Measurements from ENCODE around the gene KCNH8. TPM values are rescaled to one million over a fixed set of nuclear protein-coding genes. Genes with fewer than 3 reads are reported as not detected.
A peak's percentile ranks its signal among the peaks of the same experiment; 100 is the strongest.

KCNH8 gene
- total RNA-seq, 1 donor from 2014 or later, result 0.05 TPM

DNA sequence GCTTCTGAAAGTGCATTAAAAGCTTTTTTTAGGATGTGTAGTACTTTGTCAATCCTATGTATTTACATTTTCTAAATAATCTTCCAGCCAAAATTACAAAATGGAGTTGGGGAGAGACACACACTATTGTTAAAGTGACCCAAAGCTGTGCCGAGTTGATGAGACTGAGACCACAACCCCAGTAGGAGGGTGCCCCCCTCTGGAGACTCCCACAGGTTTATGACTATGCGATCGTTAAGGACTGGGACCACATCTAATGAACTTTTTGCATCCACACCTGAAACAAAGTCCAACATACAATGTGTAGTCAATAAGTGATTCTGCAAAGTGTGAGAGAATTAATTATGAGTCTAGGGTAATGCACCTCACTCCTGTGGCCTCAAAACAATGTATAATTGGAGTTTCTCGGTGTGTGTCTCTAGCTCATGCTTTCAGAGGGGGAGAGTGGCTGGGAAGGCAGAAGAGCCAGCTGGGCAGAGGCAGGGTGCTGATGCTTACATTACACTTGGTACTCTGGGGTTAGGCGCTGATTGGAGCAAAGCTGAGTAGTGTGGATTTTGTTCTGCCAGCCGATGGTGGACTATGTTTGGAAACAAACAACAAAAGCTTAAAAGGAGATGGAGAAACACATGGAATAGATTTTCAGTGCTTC is 102.8 kb downstream of the KCNH8 start:
- no peak for DNase-seq (ENCODE audit: low read depth)

DNA sequence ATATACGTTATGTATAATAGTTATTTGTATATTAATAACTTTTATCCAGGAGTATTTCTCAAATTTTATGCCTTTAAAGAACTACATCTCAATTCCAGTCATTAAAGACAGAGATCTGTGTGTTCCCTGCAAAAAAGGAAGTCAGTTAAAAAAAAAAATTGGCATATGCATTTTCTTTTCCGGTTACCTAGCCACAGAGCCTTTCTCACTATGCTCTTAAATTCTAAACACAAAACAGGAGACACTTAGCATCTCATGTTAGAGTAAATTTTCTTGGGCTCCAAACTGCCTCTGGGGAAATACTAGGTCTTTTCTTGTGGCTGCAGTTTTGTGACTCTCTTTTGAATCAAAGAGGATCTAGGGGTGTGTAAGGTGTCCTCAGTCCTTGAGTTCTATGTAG is 105.9 kb downstream of the KCNH8 start:
- no peak for DNase-seq (ENCODE audit: low read depth)

DNA sequence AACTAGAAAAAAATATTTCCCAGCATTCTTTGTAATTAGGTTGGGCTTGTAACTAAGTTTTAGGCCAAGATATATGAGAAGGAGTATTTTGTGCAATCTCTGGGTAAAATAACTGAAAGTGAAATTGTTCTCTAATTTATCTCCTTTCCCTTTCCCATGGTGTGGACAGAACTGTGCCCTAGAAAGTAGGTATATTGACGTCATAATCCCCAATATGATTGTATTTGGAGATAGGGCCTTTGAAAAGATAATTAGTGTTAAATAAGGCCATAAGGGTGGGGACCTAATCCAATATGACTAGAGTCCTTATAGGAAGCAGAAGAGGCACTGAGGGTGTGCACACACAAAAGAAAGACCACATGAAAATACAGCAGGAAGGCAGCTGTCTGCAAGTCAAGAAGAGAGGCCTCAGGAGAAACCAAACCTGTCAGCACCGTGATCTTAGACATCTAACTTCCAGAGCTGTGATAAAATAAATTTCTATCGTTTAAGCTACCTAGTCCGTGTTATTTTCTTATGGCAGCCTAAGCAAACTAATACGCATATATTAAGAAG is 106.6 kb downstream of the KCNH8 start:
- DNase-seq (ENCODE audit: low read depth), result no peak

DNA sequence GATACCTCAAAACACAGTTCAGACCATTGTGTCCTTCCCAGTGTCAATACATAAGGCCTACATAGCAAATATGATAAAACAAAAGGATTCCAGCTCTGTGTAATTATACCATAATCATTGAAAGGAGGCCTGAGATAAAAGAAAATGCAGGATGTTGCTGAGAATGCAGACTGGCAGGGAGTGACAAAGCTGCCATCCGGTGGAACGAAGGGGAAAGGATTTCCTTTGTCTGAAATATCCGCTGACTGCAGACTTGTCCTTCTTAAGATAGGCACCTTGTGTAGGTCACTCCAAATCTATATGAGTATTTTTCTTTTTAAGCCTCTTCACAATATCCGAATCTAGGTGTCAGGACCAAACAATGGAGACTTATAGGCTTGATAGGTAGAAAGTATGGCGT is 108.0 kb downstream of the KCNH8 start:
- DNase-seq (ENCODE audit: low read depth), result no peak

DNA sequence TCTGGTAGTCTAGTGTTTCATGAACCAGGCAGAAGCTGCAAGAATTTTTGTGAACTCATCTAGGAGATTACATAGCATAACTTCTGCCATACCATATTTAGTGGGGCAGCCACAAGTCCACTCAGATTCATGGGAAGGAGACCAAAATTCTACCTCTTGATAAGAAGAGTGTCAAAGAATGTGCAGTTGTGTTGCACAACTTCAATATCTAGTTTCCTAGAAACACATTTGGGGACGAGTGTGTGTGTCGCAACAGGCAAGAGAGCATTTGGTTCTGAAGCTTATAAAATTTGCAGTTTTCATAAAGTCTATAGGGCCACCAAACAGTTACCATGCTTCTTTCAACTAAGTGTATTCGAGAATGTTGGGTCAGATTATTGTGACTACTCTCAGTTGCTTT is 115.3 kb downstream of the KCNH8 start:
- DNase-seq (ENCODE audit: low read depth), result no peak

DNA sequence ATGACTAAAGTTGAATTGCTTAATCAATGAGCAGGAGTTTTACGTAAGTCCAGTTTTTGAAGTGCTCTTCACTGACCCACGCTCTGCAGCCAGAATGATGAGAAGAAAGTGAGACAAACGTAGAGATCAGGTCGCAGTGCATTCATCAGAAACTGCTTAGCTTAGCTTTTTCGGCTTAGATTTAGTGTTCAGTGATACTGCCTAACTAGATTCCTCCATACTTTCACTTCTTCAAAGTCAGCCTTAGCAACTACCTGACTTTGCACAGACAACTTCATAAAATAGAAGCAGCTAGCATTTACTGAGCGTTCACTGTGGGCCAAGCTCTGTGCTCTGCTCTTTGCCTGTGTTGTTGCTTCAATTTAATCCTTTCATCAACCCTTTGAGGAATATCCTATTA is 116.1 kb downstream of the KCNH8 start:
- no peak for DNase-seq (ENCODE audit: low read depth)

DNA sequence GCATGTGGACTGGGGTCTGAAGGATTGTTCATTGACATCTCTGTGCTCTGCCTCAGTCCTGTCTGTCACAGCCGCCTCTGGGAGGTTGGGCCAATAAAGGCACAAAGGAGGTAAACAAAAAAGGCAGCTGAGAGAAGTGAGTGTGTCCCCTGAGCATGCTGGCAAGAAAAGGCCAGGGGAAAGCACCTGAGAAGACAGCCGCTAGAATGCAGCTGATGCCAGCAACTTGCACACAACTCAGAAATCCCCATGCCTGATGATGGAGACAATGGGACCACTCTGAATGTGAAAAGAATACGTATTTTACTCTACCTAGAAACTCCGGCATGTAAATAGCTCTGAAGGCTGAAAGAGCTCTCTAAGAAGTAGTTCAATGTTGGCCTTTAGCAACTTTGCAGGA is 118.7 kb downstream of the KCNH8 start:
- no peak for DNase-seq (ENCODE audit: low read depth)

DNA sequence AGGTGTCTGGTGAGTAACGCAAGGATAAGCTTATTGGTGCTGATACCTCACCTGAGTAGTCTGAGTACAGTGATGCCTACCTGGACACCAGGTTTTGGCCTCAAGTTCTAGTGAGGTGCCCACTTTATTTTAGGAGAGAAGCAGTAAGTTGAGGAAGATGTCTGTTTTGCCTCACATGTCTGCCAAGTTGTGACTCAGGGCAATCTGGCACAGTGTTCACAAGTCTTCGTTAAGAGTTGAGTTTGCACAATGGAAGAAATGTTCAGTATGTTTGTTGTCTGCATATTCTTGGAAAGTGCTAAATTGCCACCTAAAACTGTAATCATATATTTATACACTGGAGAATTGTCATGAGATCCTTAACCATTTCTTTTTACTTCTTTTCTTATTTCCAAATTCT is 122.2 kb downstream of the KCNH8 start:
- DNase-seq (ENCODE audit: low read depth), result no peak

DNA sequence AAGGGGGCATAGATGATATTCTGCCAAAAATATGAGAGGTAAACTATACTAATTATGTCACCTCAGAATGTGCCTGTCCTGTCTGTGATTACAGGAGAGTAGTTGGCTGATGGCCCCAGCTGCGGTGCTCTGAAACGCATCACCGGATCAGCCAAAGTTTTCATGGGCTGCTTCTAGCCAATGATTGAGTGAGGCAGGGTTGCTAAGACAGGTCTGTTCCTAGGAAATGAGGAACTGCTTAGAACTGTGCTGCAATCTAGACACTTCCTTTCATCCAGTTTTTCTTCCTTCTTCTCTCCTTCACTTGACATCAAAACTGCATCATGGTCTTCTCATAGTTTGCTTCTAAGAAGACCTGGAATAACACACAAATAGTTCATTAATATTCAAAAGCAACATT is 124.0 kb downstream of the KCNH8 start:
- no peak for DNase-seq (ENCODE audit: low read depth)

DNA sequence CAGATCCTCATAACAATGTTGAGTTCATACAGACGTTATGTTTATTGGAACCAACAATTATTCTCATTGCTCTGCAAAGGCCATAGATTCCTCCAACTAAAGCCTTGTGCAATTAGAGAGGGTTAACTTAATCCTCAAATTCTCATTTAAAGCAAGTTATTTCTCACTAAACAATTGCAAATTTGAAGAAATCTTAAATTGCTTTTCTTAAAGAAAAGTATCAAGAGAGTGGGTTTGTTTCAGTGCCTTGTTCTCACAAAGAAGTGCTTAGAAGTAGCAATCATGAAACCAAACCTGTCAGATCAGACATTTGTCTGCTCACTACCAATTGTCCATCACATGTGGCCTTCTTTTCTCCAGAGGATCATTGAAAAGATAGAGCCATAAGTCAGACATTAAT is 124.8 kb downstream of the KCNH8 start:
- DNase-seq (ENCODE audit: low read depth), result no peak

DNA sequence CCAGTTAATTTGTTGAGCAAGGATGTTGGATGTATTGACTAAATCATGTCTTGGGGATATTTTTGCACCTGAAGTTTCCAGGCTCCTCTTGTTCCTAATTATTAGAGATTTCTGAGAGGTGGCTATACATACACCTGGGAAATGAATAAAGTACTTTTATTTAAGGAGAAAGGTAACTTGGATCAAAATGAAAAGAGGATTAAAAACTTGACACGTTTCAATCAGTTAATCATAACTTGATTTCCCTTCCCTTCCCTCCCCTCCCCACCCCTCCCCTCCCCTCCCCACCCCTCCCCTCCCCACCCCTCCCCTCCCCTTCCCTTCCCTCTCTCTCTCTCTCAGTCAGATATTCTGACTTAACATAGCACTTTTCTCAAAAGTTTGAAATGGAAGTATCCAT is 126.3 kb downstream of the KCNH8 start:
- DNase-seq (ENCODE audit: low read depth), result no peak

DNA sequence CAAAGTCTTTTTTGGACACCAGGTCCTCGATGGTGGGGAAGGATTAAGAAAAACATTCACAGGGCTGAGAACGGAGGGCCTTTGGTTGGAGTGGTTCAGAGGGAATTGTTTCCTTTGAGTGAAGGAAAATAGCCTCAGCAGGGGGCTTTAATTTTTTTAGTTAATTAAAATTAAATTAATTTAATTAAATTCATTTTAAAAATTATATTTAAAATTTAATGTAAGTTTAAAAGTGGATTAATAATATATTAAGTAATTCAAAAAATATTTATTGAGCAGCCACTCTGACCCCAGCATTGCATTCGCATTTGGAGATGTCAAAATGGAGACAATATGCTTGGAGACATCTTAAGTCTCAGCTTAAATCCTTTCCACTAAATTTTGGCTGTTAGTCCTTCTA is 136.7 kb downstream of the KCNH8 start:
- no peak for DNase-seq (ENCODE audit: low read depth)

DNA sequence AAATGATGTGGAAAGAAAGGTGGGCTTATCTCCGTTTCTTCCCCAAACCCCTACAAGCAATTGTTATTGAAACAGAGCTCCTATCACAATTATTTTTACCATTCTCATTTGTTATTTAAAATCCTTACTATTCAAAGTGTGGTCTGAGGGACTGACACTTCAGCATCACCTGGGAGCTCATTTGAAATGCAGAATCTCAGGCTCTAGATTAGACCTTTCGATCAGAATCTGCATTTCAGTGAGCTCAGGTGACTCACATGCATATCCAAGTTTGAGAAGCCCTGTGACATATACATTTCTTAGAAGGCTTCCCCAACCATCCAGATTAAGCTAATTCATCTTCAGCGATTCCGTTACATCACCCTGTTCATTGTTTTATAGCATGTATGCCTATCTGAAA is 145.0 kb downstream of the KCNH8 start:
- no peak for DNase-seq (ENCODE audit: low read depth)

DNA sequence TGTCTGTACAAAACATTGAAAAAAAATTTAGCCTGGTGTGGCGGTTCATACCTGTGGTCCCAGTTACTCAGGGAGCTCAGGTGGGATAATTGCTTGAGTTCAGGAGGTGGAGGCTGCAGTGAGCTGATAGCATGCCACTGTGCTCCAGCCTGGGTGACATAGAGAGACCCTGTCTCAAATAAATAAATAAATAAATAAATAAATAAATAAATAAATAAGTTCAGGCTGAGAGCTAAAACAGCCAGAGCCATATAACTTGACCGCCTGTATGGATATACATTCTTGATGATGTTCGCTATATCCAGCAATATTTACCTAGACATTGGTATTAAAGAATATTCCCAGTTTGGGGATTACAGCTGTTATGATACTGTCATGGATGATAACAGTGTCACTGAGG is 146.9 kb downstream of the KCNH8 start:
- no peak for DNase-seq (ENCODE audit: low read depth)

DNA sequence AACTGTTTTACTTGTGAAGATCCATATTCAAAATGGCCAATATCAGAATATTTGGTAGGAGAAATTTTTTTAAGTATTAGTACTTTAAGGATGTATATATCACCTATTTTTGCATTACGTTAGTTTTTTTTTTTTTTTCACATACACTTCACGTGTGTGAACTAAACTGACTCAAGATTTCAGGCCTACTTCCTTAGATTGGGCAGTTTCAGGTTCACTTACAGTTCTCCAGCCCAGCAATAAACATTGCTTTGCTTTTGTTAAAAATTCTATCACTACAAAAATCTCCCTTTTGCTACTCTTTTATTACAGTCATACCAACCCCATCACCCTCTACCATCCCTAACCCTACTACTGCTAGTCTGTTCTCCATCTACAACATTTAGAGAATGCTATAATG is 183.6 kb downstream of the KCNH8 start:
- DNase-seq (ENCODE audit: low read depth), result no peak

DNA sequence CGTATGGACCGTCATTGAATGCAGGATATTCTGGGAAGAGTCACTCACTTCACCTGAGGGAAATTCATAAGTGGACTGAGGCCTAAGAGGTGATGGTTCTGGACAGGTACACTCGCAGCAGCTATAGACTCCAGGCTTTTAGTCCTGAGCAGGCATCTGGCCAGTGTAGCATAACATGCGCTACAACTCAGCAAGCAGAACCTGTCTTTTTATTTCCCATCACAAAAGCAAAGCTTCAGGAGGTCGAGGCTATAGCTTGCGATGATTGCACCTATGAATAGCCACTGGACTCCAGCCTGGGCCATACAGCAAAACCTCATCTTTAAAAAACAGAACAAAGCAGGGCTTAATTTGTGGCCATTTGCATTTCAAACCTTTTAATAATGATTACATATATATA is 185.8 kb downstream of the KCNH8 start:
- DNase-seq (ENCODE audit: low read depth), result no peak

DNA sequence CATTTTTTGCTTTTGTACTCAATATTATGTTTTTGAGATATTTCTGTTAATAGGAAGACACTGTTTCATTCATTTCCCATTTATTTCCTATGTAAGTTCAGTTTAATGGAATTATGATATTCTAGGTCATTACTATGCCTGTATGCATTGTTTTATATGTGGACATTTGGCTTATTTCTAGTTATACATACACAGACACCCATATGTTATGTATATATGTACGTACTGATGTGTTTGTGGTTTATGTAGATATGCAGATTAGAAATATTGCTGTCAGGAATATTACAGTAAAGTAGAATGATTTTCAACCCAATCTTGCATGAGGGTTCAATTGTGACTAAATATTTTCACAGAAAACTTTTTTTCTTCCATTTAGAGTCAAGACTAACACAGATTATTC is 190.5 kb downstream of the KCNH8 start:
- no peak for DNase-seq (ENCODE audit: low read depth)

DNA sequence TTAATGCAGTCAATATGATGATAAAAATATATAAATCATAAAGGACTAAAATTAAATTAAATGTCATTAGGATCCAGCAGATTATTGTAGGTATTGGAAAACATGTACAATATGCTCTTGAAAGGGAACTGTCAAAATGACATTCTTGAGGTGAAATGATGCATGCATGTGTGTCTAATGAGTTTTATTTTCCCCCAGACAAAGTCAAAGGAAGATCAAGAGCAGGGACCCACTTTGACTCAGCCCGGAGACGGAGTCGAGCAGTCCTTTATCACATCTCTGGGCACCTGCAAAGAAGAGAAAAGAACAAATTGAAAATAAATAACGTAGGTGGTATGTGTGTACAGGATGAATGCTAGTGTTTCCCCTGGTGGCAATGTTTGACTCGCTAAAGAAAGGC is 194.1 kb downstream of the KCNH8 start:
- no peak for DNase-seq (ENCODE audit: low read depth)

DNA sequence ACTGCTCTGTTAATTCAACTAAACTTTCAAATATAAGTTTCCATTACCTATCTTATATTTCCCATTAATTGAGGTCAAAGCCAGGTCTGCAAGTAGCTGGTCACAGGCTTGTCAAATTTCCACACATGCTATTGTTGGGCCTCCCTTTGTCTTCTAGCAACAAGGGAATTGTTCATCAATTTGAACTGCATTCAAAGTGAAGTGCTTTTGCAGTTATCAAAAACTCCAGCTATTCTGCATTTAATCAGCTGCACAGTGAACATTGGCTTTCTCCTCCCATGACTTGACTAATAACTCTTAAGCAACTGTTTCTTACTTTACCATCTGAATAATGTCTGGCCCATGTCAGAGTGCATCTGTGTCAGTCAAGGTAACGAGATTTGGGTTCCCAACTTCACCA is 198.4 kb downstream of the KCNH8 start:
- DNase-seq (ENCODE audit: low read depth), result no peak

DNA sequence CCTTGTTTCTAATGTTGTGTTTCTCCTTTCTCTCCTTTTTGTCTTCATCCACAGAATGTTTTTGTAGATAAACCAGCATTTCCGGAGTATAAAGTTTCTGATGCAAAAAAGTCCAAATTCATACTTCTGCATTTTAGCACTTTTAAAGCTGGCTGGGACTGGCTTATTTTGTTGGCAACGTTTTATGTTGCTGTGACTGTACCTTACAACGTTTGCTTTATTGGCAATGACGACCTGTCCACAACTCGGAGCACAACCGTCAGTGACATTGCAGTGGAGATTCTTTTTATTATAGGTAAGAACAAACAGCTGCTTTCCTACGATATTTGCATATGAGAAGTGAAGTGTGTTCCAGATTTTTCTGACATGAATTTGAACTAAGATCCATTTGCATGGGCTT is 199.4 kb downstream of the KCNH8 start:
- DNase-seq (ENCODE audit: low read depth), result no peak

DNA sequence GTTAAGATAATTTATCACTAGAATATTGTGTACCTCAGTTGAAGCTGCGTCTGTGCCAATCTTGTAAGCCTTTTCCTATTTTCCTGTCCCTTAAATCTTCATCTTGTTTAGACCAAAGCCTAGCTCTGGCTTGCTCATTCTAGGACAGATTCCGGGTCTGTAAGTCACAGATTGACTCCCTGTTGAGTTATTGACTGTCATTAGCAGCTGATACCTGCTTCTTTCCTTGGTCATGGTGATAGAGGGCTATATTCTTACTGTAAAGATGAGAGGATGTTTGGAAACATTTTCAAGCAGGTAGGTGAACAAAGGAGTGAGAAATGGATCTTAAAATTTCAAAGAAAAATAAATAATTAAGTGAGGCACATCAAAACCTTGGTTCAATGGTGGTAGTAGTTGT is 200.2 kb downstream of the KCNH8 start:
- DNase-seq (ENCODE audit: low read depth), result no peak

DNA sequence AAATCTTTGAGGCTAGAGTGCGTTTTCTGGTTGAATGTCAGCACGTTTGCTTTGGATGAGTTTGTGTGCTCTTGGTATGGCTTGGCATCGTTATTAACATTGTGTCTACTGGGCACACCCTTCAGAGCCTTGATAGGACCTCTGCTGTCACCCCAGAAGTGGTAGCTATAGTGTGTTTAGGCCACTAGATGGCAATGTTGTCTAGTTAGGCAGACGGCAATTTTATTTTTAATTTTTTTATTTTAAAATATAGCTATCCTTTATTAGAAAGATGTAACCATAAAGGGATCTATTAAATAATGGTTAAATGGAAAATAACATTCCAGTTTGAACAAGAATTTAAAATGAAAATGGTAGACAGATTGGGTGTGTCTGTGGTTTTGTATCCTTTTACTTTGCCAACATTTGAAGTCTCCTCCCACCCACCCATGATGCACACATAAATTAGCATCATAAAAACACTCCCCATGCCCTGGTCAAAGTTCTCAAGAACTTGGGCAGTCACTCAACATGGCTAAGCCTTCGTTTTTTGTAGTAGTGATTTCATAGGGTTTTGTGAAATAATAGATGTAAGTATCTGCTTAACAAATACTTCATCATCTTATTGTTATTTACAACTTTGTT is 200.7 kb downstream of the KCNH8 start:
- peak; percentile 6 for DNase-seq (ENCODE audit: low read depth)

DNA sequence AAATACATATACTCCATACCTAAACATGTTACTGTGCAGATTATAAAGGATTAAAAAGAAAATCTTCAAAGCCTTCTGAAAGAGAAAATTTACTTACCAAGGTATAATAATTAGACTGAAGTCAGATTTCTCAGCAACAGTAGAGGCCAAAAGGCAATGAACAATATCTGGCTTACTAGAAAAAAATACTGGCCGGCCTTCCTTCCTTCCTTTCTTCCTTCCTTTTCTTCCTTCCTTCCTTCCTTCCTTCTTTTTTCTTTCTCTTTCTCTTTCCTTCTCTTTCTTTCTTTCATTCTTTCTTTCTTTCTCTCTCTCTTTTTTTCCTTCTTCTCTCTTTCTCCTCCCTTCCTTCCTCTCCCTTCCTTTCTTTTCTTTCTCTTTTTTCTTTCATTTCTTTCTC is 209.6 kb downstream of the KCNH8 start:
- no peak for DNase-seq (ENCODE audit: low read depth)

DNA sequence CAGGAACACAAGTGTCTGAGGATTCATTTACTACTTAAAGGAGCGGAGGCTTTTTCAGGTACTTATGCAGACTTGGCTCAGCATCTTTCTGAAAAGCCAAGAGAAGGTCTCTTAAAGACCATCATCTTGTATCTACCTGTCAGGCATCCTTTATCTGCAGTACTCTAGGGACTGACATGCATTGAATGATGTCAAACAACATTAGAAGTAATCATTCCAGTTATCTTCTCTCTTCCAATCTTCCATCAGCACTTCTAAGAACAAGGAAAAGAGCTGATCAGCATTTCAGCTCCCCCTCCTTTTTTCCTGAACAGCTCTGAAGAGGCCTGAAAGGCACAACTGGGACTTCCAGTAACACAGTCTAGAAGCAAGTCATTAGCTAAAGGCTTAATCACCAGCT is 214.8 kb downstream of the KCNH8 start:
- no peak for DNase-seq (ENCODE audit: low read depth)
